PFSK-1 (cell line): ENCODE measurements around the gene DNASE1L2.

ENCODE experiments used
- POLR2AphosphoS5 ChIP-seq: IDR thresholded peaks from 2 replicates; pipeline ENCODE4 v1.6.1; 2012; ENCODE audit warnings: low read depth, mild to moderate bottlenecking, control low read depth, low read length, moderate library complexity
- TAF1 ChIP-seq: IDR thresholded peaks from 2 replicates; pipeline ENCODE4 v1.6.1; 2012; ENCODE audit warnings: low read length, control low read depth, borderline replicate concordance; ENCODE audit not compliant: insufficient read depth

GRCh38 chr16:2250652-2251295, 14.5 kb downstream of the DNASE1L2 start:
- TF ChIP-seq TAF1 (no peak), POLR2AphosphoS5 (no peak)
